Central memory CD8-positive, alpha-beta T cell (primary cell): ENCODE results near the gene USP40.
A peak's percentile ranks its signal among the peaks of the same experiment; 100 is the strongest.

Experiments
- ATAC-seq: fragments of 150-1000 bp; cut with Tn5 transposase; replicated peaks from 2 replicates; pipeline ENCODE4 v1.10.0; 2022; ENCODE audit warnings: mild to moderate bottlenecking, moderate FRiP score, moderate number of reproducible peaks; ENCODE audit not compliant: poor library complexity, severe bottlenecking; ENCODE audit errors: extremely low read depth
- DNase-seq, 2 donors: peaks; one replicate each; pipeline ENCODE4 v3.0.0; 2021; ENCODE audit warnings: low spot score in 2 of 2
- H3K27ac Mint-ChIP-seq: one replicate; pipeline ENCODE4 v1.8.0; 2022; ENCODE audit warnings: low read depth, mild to moderate bottlenecking, moderate library complexity, mixed read lengths
- H3K27me3 Mint-ChIP-seq: one replicate; pipeline ENCODE4 v1.8.0; 2022; ENCODE audit warnings: mixed read lengths
- H3K36me3 Mint-ChIP-seq: one replicate; pipeline ENCODE4 v1.8.0; 2022; ENCODE audit warnings: mild to moderate bottlenecking, moderate library complexity, mixed read lengths; ENCODE audit not compliant: insufficient read depth
- H3K4me1 Mint-ChIP-seq: one replicate; pipeline ENCODE4 v1.8.0; 2022; ENCODE audit warnings: mixed read lengths
- H3K4me3 Mint-ChIP-seq: one replicate; pipeline ENCODE4 v1.8.0; 2022; ENCODE audit warnings: mild to moderate bottlenecking, moderate library complexity, mixed read lengths
- H3K9me3 Mint-ChIP-seq: one replicate; pipeline ENCODE4 v1.8.0; 2022; ENCODE audit warnings: mixed read lengths

Gene USP40

GRCh38 chr2:233456934-233457333, 109.6 kb downstream of the USP40 start:
- ATAC-seq, result no peak
- Mint-ChIP-seq H3K27ac (no peak overlapping the region), H3K36me3 (peaks cover 56% of the 10 kb centered on the region), H3K27me3 (no peaks in the 10 kb centered on the region), H3K4me3 (no peak overlapping the region), H3K9me3 (no peaks in the 10 kb centered on the region), H3K4me1 (peaks cover 3% of the 10 kb centered on the region)
- DNase-seq, result no peak

DNA sequence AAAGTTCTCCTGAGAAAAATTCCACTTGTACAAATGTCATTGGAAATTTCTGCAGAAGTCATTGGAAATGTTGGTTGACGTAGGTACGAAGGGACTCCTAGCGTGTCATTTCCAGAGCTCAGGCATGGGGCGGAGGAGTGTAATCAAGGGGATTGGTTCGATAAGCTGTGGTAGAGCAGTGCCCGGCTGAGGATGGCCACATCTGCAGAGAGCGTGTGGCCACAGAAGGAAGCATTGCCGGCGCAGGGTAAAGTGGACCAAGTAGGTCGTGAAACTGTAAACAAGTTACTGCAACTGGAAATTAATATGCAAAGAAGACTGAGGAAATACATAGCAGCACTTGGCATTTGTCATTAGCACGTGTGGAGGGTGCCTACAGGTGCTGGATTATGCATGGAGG, 110.5 kb downstream of the USP40 start:
- DNase-seq, result no peak
- Mint-ChIP-seq H3K36me3 (peaks cover 56% of the 10 kb centered on the region), H3K9me3 (no peaks in the 10 kb centered on the region), H3K4me3 (no peak overlapping the region), H3K4me1 (no peaks in the 10 kb centered on the region), H3K27ac (no peak overlapping the region), H3K27me3 (no peaks in the 10 kb centered on the region)
- no peak for ATAC-seq

GRCh38 chr2:233455491-233455890, 111.1 kb downstream of the USP40 start:
- no peak overlapping the region for H3K4me3 Mint-ChIP-seq
- H3K9me3 Mint-ChIP-seq, result no peaks in the 10 kb centered on the region
- ATAC-seq (no peak), DNase-seq (no peak)
- no peak overlapping the region for H3K27ac Mint-ChIP-seq
- H3K27me3 Mint-ChIP-seq, result no peaks in the 10 kb centered on the region
- H3K36me3 Mint-ChIP-seq, result peaks cover 58% of the 10 kb centered on the region
- H3K4me1 Mint-ChIP-seq, result no peaks in the 10 kb centered on the region

DNA sequence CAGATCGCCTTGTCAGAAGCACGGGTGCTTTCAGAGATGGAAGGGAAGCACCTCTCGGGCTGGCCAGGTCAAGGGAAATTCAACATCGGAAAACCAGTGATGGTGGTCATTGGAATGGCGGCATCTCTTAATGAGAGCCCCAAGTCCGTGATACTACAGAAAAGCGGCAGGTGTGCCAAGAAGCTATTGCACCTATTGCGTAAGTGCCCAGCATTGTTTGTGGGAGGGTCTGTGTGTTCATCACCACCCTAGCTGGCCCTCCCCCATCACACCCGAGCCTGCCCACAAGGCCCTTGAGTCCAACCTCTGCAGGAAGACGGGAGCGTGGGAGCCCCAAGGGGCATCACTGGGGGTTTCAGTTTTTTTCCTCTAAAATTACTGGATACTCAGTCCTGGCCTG, 111.6 kb downstream of the USP40 start:
- ATAC-seq (no peak), DNase-seq (no peak)
- Mint-ChIP-seq H3K4me3 (no peak overlapping the region), H3K27ac (no peak overlapping the region), H3K9me3 (no peaks in the 10 kb centered on the region), H3K36me3 (peaks cover 59% of the 10 kb centered on the region), H3K27me3 (no peaks in the 10 kb centered on the region), H3K4me1 (no peaks in the 10 kb centered on the region)

GRCh38 chr2:233453916-233454315, 112.7 kb downstream of the USP40 start:
- Mint-ChIP-seq H3K36me3 (peaks cover 61% of the 10 kb centered on the region), H3K9me3 (no peaks in the 10 kb centered on the region), H3K4me1 (no peaks in the 10 kb centered on the region), H3K4me3 (no peak overlapping the region), H3K27ac (no peak overlapping the region), H3K27me3 (no peaks in the 10 kb centered on the region)
- DNase-seq, result no peak
- ATAC-seq, result no peak

DNA sequence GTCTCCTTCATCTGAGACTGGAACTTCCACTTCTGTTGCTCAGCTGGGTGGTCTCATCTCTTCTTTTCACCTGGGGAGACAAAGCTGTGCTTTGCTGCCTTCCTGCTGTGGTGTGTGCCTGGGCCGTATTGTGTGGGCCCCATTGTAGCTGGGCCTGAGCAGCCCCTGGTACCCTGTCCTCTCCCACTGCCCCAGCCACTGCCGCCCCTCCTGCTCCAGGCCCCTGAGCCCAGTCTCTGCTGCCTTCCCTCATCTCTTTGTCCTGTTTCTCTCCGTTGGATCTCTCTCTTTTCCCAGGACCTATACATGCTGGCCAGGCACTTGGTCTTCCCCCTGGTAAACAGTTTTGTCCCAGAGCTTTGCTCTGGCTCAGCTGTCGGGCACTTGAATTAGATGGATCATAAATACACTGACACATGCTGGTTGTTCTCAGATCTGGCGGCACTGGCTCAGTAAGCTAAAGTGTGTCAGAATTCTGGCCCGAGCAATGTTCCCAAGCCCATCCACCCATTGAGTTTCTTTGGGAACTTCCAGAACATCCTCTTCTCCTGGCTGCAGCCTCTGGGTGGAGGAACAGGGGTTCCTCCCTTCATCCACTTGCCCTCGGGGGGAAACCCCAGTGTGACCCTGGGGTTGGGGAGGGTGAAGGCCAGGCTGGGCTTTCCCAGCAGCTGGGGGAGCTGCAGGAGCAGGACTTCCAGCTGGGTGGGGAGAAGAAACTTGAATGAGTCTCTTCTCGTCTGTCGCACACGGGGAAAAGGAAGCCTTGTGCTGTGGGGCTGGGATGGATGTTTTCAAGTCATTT, 113.3 kb downstream of the USP40 start:
- H3K36me3 Mint-ChIP-seq, result peaks cover 62% of the 10 kb centered on the region
- H3K4me3 Mint-ChIP-seq, result no peak overlapping the region

GRCh38 chr2:233451950-233452349, 114.6 kb downstream of the USP40 start:
- peaks cover 62% of the 10 kb centered on the region for H3K36me3 Mint-ChIP-seq
- peaks cover 4% of the 10 kb centered on the region for H3K4me1 Mint-ChIP-seq
- H3K4me3 Mint-ChIP-seq, result no peak overlapping the region
- H3K27me3 Mint-ChIP-seq, result no peaks in the 10 kb centered on the region
- no peak overlapping the region for H3K27ac Mint-ChIP-seq
- no peak for DNase-seq
- ATAC-seq, result no peak
- no peaks in the 10 kb centered on the region for H3K9me3 Mint-ChIP-seq

More for the DNA sequence above, 113.3 kb downstream of the USP40 start:
- Mint-ChIP-seq H3K27me3 (no peaks in the 10 kb centered on the region), H3K4me1 (peaks cover under 1% of the 10 kb centered on the region), H3K27ac (peak overlapping the region; percentile 46), H3K9me3 (no peaks in the 10 kb centered on the region)
- ATAC-seq (no peak), DNase-seq (no peak)

GRCh38 chr2:233450864-233451575, 115.6 kb downstream of the USP40 start:
- no peak for DNase-seq
- Mint-ChIP-seq H3K27ac (no peak overlapping the region), H3K9me3 (no peaks in the 10 kb centered on the region), H3K27me3 (no peaks in the 10 kb centered on the region), H3K36me3 (peaks cover 60% of the 10 kb centered on the region), H3K4me1 (peaks cover 4% of the 10 kb centered on the region), H3K4me3 (no peak overlapping the region)
- ATAC-seq, result no peak

GRCh38 chr2:233449921-233450863, 116.4 kb downstream of the USP40 start:
- H3K9me3 Mint-ChIP-seq, result no peaks in the 10 kb centered on the region
- peaks cover 65% of the 10 kb centered on the region for H3K36me3 Mint-ChIP-seq
- DNase-seq, result no peak
- peaks cover 4% of the 10 kb centered on the region for H3K4me1 Mint-ChIP-seq
- no peak overlapping the region for H3K4me3 Mint-ChIP-seq
- H3K27me3 Mint-ChIP-seq, result no peaks in the 10 kb centered on the region
- H3K27ac Mint-ChIP-seq, result no peak overlapping the region
- no peak for ATAC-seq

GRCh38 chr2:233449081-233449901, 117.3 kb downstream of the USP40 start:
- DNase-seq (no peak), ATAC-seq (no peak)
- Mint-ChIP-seq H3K27me3 (no peaks in the 10 kb centered on the region), H3K9me3 (no peaks in the 10 kb centered on the region), H3K36me3 (peaks cover 59% of the 10 kb centered on the region), H3K27ac (no peak overlapping the region), H3K4me1 (peaks cover 13% of the 10 kb centered on the region), H3K4me3 (no peak overlapping the region)

- Mint-ChIP-seq H3K4me1 (peaks cover 20% of the 10 kb centered on the region), H3K9me3 (no peaks in the 10 kb centered on the region), H3K4me3 (no peak overlapping the region), H3K36me3 (peaks cover 60% of the 10 kb centered on the region), H3K27me3 (no peaks in the 10 kb centered on the region), H3K27ac (no peak overlapping the region)
- ATAC-seq (no peak), DNase-seq (no peak)
Measured at GRCh38 chr2:233448575-233448974, 118.0 kb downstream of the USP40 start.

DNA sequence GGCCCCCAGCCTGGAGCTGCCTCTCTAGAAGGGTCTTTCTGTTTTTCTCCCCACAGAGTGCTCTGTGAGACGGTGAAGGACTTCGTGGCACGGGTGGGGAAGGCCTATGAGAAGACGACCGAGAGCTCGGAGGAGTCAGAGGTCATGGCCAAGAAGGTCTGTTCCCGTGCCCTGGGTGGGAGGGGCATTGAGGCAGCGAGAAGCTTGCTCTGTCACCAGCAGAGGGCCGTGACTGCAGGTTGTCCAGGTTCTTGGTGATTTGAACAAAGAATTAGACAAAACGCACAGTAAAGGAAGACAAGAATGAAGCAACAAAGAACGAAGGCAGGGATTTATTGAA, 118.4 kb downstream of the USP40 start:
- peak overlapping the region; percentile 29 for H3K27ac Mint-ChIP-seq
- peaks cover 24% of the 10 kb centered on the region for H3K4me1 Mint-ChIP-seq
- no peaks in the 10 kb centered on the region for H3K9me3 Mint-ChIP-seq
- no peak overlapping the region for H3K4me3 Mint-ChIP-seq
- no peaks in the 10 kb centered on the region for H3K27me3 Mint-ChIP-seq
- no peak for DNase-seq
- peaks cover 59% of the 10 kb centered on the region for H3K36me3 Mint-ChIP-seq
- ATAC-seq, result no peak
